K562 (cell line): ENCODE measurements around the gene LTBR. TPM values are rescaled to one million over a fixed set of nuclear protein-coding genes. Genes with fewer than 3 reads are reported as not detected.

Experiments
- FOXA1 ChIP-seq: fragments of 450-650 bp; IDR thresholded peaks from 2 replicates; pipeline ENCODE4 v1.6.1; 2016; ENCODE audit warnings: mild to moderate bottlenecking, borderline replicate concordance
- HNRNPK ChIP-seq: fragments of 200-400 bp; formaldehyde crosslinking; IDR thresholded peaks from one replicate; pipeline ENCODE4 v1.6.1; 2018; ENCODE audit warnings: mild to moderate bottlenecking, low read depth, low read length; ENCODE audit not compliant: poor library complexity, severe bottlenecking
- ILF3 ChIP-seq: fragments of 450-650 bp; IDR thresholded peaks from 2 replicates; pipeline ENCODE4 v1.6.1; 2018; ENCODE audit warnings: antibody characterized with exemption, mild to moderate bottlenecking, moderate library complexity, borderline replicate concordance
- KLF6 ChIP-seq: fragments of 250-450 bp; sonication (Bioruptor Pico); IDR thresholded peaks from 2 replicates; pipeline ENCODE4 v1.4.0; 2020; ENCODE audit warnings: mild to moderate bottlenecking, moderate library complexity, borderline replicate concordance
- TCF3 ChIP-seq: sonication (generic); formaldehyde crosslinking; IDR thresholded peaks from 2 replicates; pipeline ENCODE4 v1.4.0; 2020; ENCODE audit warnings: mild to moderate bottlenecking, missing genetic modification reagents
- ZNF518B ChIP-seq: fragments of 250-450 bp; sonication (Bioruptor Pico); IDR thresholded peaks from 2 replicates; pipeline ENCODE4 v1.5.0; 2021; ENCODE audit warnings: mild to moderate bottlenecking, moderate library complexity
- ZNF644 ChIP-seq: fragments of 200-800 bp; sonication (Bioruptor generic); IDR thresholded peaks from 2 replicates; pipeline ENCODE4 v1.6.1; 2016; ENCODE audit warnings: low read depth, missing genetic modification characterization, missing compliant biosample characterization
- polyA plus RNA-seq, 8 experiments: library from polyadenylated mRNA; depleted of rRNA in 4 of 8; stranded (reverse) in 5 of 8; unstranded in 3 of 8; fragments of >200 nt; fragmentation: Nextera tagmentation in 2 of 8; fragmentation: Illumina TruSeq in 1 of 8; extraction: Ambion mirVana in 2 of 8; extraction: Trizol in 1 of 8; gene quantifications; 2 replicates each; pipeline versions ENCODE4 v1.2.1 to v1.2.3, GENCODE V29; 2011 to 2014; ENCODE audit warnings: inconsistent platforms in 1 of 8, missing spikeins in 1 of 8
- total RNA-seq, 7 experiments: library from RNA; depleted of rRNA in 6 of 7; stranded (reverse); fragments of >200 nt in 6 of 7; fragmentation: Illumina TruSeq in 2 of 7; extraction: Trizol in 2 of 7; gene quantifications; 2 replicates each; pipeline versions ENCODE4 v1.2.1 to v1.2.3, GENCODE V29; 2011 to 2021; ENCODE audit warnings: low replicate concordance in 1 of 7

LTBR gene
- total and polyA plus RNA-seq, 9 of the 15 experiments (the other 6 are each of a cell fraction or from before 2014, with no cell fraction given) = 0.96 to 69.0 (median 35.3) TPM

DNA sequence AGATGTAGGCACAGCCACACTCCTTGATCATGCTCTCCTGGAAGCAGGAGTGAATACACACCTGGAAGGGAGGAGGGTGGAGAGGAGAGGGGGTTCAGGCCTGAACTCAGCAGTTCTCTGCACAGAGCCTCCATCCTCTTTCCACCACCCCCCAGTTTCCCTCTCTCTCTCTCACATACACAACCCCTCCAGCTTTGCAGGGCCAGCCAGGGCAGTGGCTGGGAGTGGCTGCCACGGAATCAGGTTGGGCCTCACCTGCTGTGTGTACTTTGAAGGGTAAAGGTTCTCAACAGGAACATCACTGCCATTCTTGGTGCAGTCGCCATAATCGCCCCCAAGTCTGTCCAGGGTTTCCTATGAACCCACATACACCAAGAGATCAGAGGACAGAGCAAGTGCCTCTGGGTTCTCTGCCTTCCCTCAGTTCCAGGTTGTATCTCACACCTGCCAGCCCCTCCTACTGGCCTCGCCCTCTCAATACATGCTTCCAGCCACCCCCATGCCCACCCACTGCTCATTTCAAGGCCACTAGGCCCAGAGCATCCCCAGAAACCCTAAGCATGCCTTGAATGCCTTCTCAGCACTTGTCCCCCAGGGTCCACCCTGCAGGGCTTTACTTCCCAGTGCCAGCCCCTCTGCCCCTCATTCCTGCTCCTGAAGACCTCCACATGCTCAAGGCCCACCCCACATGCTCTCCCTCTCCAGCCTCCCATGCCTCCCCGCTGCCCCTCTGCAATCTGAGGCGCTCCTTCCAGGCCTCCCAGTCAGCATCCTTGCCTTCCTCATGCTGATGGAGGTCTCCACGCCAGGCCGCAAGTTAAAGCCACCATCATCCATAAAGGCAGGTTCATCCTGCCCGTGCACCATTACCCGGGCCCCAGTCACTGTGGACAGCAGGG, 29.2 kb upstream of the LTBR start (continued):
- TF ChIP-seq ZNF518B (CRISPR knock-in tag) = no peak
- TF ChIP-seq FOXA1 = no peak
- no peak for TF ChIP-seq KLF6 (CRISPR knock-in tag)
- TF ChIP-seq HNRNPK = no peak
- TF ChIP-seq TCF3 (CRISPR knock-in tag) = no peak
- TF ChIP-seq ILF3 = no peak
- no peak for TF ChIP-seq ZNF644 (tag)
- TF ChIP-seq, all 486 proteins: peak for 0
